HCT116 (cell line): ENCODE measurements around the gene GPR150. TPM values are rescaled to one million over a fixed set of nuclear protein-coding genes. Genes with fewer than 3 reads are reported as not detected.

Experiments
- ATAC-seq: fragments of 200-7000 bp; cut with Tn5 transposase; 2 replicates; pipeline ENCODE4 v1.9.1; 2020; ENCODE audit warnings: mild to moderate bottlenecking, moderate library complexity
- BruUV-seq: library from RNA; stranded (reverse); fragments of 400-500 nt; replicated peaks from 2 replicates; lab custom pipeline; 2021; lab: Mats Ljungman, UMichigan
- CTCF ChIA-PET: fragments of 300-600 bp; sonication (Branson Sonifier 250); formaldehyde crosslinking; loops from one replicate; lab custom pipeline; 2021; ENCODE audit warnings: antibody characterized with exemption; lab: Charles Lee
- POLR2A ChIA-PET: fragments of 300-600, 350-600 bp; sonication (Branson Sonifier 250); formaldehyde crosslinking; loops from one replicate; lab custom pipeline; 2021; ENCODE audit warnings: antibody characterized with exemption; lab: Charles Lee
- RAD21 ChIA-PET, 2 experiments: fragments of 300-600 bp; sonication (Branson Sonifier 250); formaldehyde crosslinking; loops; one replicate each; lab custom pipeline; 2023; ENCODE audit warnings: low total read pairs in 2 of 2; ENCODE audit not compliant: uncharacterized antibody in 2 of 2, unreplicated experiment in 2 of 2, low non-redundant PET in 1 of 2; lab: Charles Lee
- DNase-seq: peaks from one replicate; pipeline ENCODE4 v3.0.0-alpha.2; 2010; ENCODE audit warnings: low read depth, low spot score
- H2AFZ ChIP-seq: fragments of 200-600 bp; shearing (Covaris generic), sonication (generic); 2 replicates; pipeline ENCODE4 v1.6.1; 2017; ENCODE audit warnings: low read depth, mixed run types, mixed read lengths, antibody characterized with exemption, low read length; ENCODE audit not compliant: poor library complexity, severe bottlenecking
- H3K27ac ChIP-seq: 2 replicates; pipeline ENCODE4 v1.5.1; 2012; ENCODE audit warnings: low read depth, low read length
- H3K27me3 ChIP-seq: fragments of 200-600 bp; sonication (generic); 2 replicates; pipeline ENCODE4 v1.6.1; 2016; ENCODE audit warnings: mixed run types, low read length, mixed read lengths; ENCODE audit not compliant: insufficient read depth
- H3K36me3 ChIP-seq, 2 experiments: fragments of 200-500 bp in 1 of 2; fragments of 200-600 bp in 1 of 2; sonication (Bioruptor generic) in 1 of 2; sonication (generic) in 1 of 2; 2 replicates each; pipeline versions ENCODE4 v1.5.1 to v1.6.1; 2014 to 2016; ENCODE audit warnings: low read length in 2 of 2, inconsistent platforms in 1 of 2, mixed read lengths in 1 of 2, mixed run types in 1 of 2; ENCODE audit not compliant: insufficient read depth in 2 of 2, control insufficient read depth in 1 of 2
- H3K4me1 ChIP-seq, 2 experiments: fragments of 200-600 bp in 1 of 2; sonication (generic) in 1 of 2; 2 replicates each; pipeline versions ENCODE4 v1.5.1 to v1.6.1; 2012 to 2017; ENCODE audit warnings: low read length in 2 of 2, inconsistent platforms in 1 of 2, mild to moderate bottlenecking in 1 of 2, mixed read lengths in 1 of 2, mixed run types in 1 of 2, moderate library complexity in 1 of 2; ENCODE audit not compliant: insufficient read depth in 2 of 2, control insufficient read depth in 1 of 2
- H3K4me2 ChIP-seq: fragments of 200-600 bp; sonication (generic); 2 replicates; pipeline ENCODE4 v1.6.1; 2017; ENCODE audit warnings: mixed run types, low read length, mixed read lengths
- H3K4me3 ChIP-seq, 2 experiments: fragments of 200-600 bp in 1 of 2; sonication (generic) in 1 of 2; replicated peaks in 1 of 2; 2 replicates each; pipeline ENCODE4 v1.5.1; 2011 to 2016; ENCODE audit warnings: low read length in 2 of 2, control low read depth in 1 of 2, low read depth in 1 of 2, mild to moderate bottlenecking in 1 of 2, mixed read lengths in 1 of 2, mixed run types in 1 of 2
- H3K79me2 ChIP-seq: fragments of 200-600 bp; sonication (generic); 2 replicates; pipeline ENCODE4 v1.6.1; 2017; ENCODE audit warnings: mild to moderate bottlenecking, mixed run types, low read length, moderate library complexity, mixed read lengths; ENCODE audit not compliant: insufficient read depth
- H3K9ac ChIP-seq: fragments of 200-600 bp; sonication (generic); 2 replicates; pipeline ENCODE4 v1.6.1; 2016; ENCODE audit warnings: low read length, mixed read lengths
- H3K9me2 ChIP-seq: fragments of 200-600 bp; sonication (generic), shearing (Covaris generic); 2 replicates; pipeline ENCODE4 v1.6.1; 2017; ENCODE audit warnings: mixed run types, mild to moderate bottlenecking, moderate library complexity; ENCODE audit not compliant: insufficient read depth
- H3K9me3 ChIP-seq, 2 experiments: fragments of 200-500 bp in 1 of 2; fragments of 200-600 bp in 1 of 2; sonication (Bioruptor generic) in 1 of 2; sonication (generic) in 1 of 2; 2 replicates each; pipeline ENCODE4 v1.6.1; 2014 to 2017; ENCODE audit warnings: low read length in 2 of 2, mixed read lengths in 2 of 2, inconsistent platforms in 1 of 2, low read depth in 1 of 2, mild to moderate bottlenecking in 1 of 2, mixed run types in 1 of 2, moderate library complexity in 1 of 2; ENCODE audit not compliant: control insufficient read depth in 1 of 2, insufficient read depth in 1 of 2
- H4K20me1 ChIP-seq: fragments of 200-600 bp; sonication (generic), shearing (Covaris generic); 2 replicates; pipeline ENCODE4 v1.6.1; 2017; ENCODE audit warnings: mixed run types, mild to moderate bottlenecking, moderate library complexity; ENCODE audit not compliant: insufficient read depth
- CEBPB ChIP-seq: IDR thresholded peaks from 2 replicates; pipeline ENCODE4 v1.6.1; 2012; ENCODE audit warnings: low read depth
- EZH2 ChIP-seq: fragments of 200-600 bp; sonication (generic); IDR thresholded peaks from 2 replicates; pipeline ENCODE4 v1.6.1; 2017; ENCODE audit warnings: antibody characterized with exemption, mixed run types
- FOSL1 ChIP-seq: IDR thresholded peaks from 2 replicates; pipeline ENCODE4 v1.6.1; 2012; ENCODE audit warnings: low read depth
- JUND ChIP-seq: IDR thresholded peaks from 2 replicates; pipeline ENCODE4 v1.6.1; 2012
- MAX ChIP-seq: IDR thresholded peaks from 2 replicates; pipeline ENCODE4 v1.6.1; 2012
- POLR2A ChIP-seq: IDR thresholded peaks from 2 replicates; pipeline ENCODE4 v1.7.0; 2011; ENCODE audit warnings: borderline replicate concordance; ENCODE audit not compliant: insufficient read depth, insufficient read length; ENCODE audit errors: extremely low read depth
- RAD21 ChIP-seq: IDR thresholded peaks from 2 replicates; pipeline ENCODE4 v1.6.1; 2012; ENCODE audit warnings: low read depth, mild to moderate bottlenecking
- SIN3A ChIP-seq: IDR thresholded peaks from 2 replicates; pipeline ENCODE4 v1.6.1; 2012; ENCODE audit warnings: low read depth
- SP1 ChIP-seq: IDR thresholded peaks from 2 replicates; pipeline ENCODE4 v1.6.1; 2012; ENCODE audit warnings: low read depth
- SRF ChIP-seq: IDR thresholded peaks from 2 replicates; pipeline ENCODE4 v1.6.1; 2012; ENCODE audit warnings: low read depth
- TCF7L2 ChIP-seq: IDR thresholded peaks from 2 replicates; pipeline ENCODE4 v1.7.0; 2011; ENCODE audit warnings: borderline replicate concordance, inconsistent platforms; ENCODE audit not compliant: insufficient read depth, insufficient read length; ENCODE audit errors: extremely low read depth
- ZFX ChIP-seq: fragments of 450-650 bp; IDR thresholded peaks from 2 replicates; pipeline ENCODE4 v1.6.1; 2017
- ZNF274 ChIP-seq: fragments of 200-500 bp; sonication (Bioruptor generic); IDR thresholded peaks from 2 replicates; pipeline ENCODE4 v1.6.1; 2014; ENCODE audit warnings: mild to moderate bottlenecking, low read depth, low read length, inconsistent platforms
- intact Hi-C: fragments of 100-400 bp; cut with micrococcal nuclease; formaldehyde crosslinking; loops from 2 replicates; pipeline ENCODE4 v1.10.0; 2022
- total RNA-seq: library from RNA; stranded (reverse); gene quantifications from one replicate; pipeline ENCODE4 v1.2.1, GENCODE V29; 2021; ENCODE audit not compliant: unreplicated experiment
- TF ChIP-seq, protein P1 (sequence below): IDR thresholded peaks from 2 replicates; pipeline ENCODE4 v1.6.1; 2012
- TF ChIP-seq, protein P2 (sequence below), 3 experiments: fragments of 200-600 bp in 1 of 3; sonication (generic) in 1 of 3; IDR thresholded peaks in 2 of 3; conservative IDR thresholded peaks in 1 of 3; 2 replicates each; pipeline ENCODE4 v1.5.1; 2012 to 2017; ENCODE audit warnings: low read depth in 2 of 3, low read length in 2 of 3, antibody characterized with exemption in 1 of 3, borderline replicate concordance in 1 of 3, control low read depth in 1 of 3, mild to moderate bottlenecking in 1 of 3, mixed read lengths in 1 of 3, mixed run types in 1 of 3, moderate library complexity in 1 of 3; ENCODE audit not compliant: insufficient read depth in 1 of 3
- TF ChIP-seq, protein P3 (sequence below): IDR thresholded peaks from 2 replicates; pipeline ENCODE4 v1.6.1; 2011; ENCODE audit warnings: mild to moderate bottlenecking, low read length, moderate library complexity; ENCODE audit not compliant: insufficient replicate concordance; ENCODE audit errors: extremely low read depth

GPR150 gene
- total RNA-seq, 1 experiment from 2014 or later, result not detected

GRCh38 chr5:95652849-95653248 lies 33.0 kb downstream of the GPR150 start:
- Histone ChIP-seq H3K79me2 (no peaks in the 10 kb centered on the region), H3K27ac (no peak overlapping the region), H3K9ac (no peak overlapping the region), H3K4me3 (no peak overlapping the region), H2AFZ (no peak overlapping the region), H3K4me2 (no peak overlapping the region), H3K27me3 (no peaks in the 10 kb centered on the region), H4K20me1 (no peaks in the 10 kb centered on the region), H3K9me3 (no peaks in the 10 kb centered on the region), H3K9me2 (no peaks in the 10 kb centered on the region), H3K4me1 (peaks cover under 1 to 4% of the 10 kb centered on the region in 2 experiments; a peak in 3 of 4 replicates), H3K36me3 (no peaks in the 10 kb centered on the region)
- ATAC-seq (no peak), DNase-seq (no peak)
- ChIA-PET POLR2A (no interaction called here), RAD21 (no interaction called here), CTCF (no interaction called here)
- intact Hi-C loops, result no loop called here
- no TSS peak for BruUV-seq
- no peak for TF ChIP-seq TCF7L2
- TF ChIP-seq EZH2, result no peak
- no peak for TF ChIP-seq CEBPB
- TF ChIP-seq MAX, result no peak
- TF ChIP-seq ZFX, result no peak

- H3K79me2 ChIP-seq, result no peaks in the 10 kb centered on the region
- no peak for DNase-seq
- no peak overlapping the region for H3K9ac ChIP-seq
- no peaks in the 10 kb centered on the region for H3K9me3 ChIP-seq
- H3K4me2 ChIP-seq, result no peak overlapping the region
- H4K20me1 ChIP-seq, result no peaks in the 10 kb centered on the region
- no peak for ATAC-seq
- H3K36me3 ChIP-seq, result no peaks in the 10 kb centered on the region
- H3K27ac ChIP-seq, result no peak overlapping the region
- ChIA-PET CTCF (no interaction called here), RAD21 (no interaction called here), POLR2A (no interaction called here)
- no peaks in the 10 kb centered on the region for H3K9me2 ChIP-seq
- no peak overlapping the region for H2AFZ ChIP-seq
- no TSS peak for BruUV-seq
- intact Hi-C loops, result no loop called here
- no peaks in the 10 kb centered on the region for H3K4me1 ChIP-seq
- TF ChIP-seq EZH2, result no peak
- TF ChIP-seq SIN3A, result no peak
- TF ChIP-seq, protein P1, sequence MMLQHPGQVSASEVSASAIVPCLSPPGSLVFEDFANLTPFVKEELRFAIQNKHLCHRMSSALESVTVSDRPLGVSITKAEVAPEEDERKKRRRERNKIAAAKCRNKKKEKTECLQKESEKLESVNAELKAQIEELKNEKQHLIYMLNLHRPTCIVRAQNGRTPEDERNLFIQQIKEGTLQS, result no peak
- no peak for TF ChIP-seq ZFX
- no peak for TF ChIP-seq ZNF274
- no peak for TF ChIP-seq SRF
- no peak for TF ChIP-seq CEBPB
- TF ChIP-seq, protein P2, sequence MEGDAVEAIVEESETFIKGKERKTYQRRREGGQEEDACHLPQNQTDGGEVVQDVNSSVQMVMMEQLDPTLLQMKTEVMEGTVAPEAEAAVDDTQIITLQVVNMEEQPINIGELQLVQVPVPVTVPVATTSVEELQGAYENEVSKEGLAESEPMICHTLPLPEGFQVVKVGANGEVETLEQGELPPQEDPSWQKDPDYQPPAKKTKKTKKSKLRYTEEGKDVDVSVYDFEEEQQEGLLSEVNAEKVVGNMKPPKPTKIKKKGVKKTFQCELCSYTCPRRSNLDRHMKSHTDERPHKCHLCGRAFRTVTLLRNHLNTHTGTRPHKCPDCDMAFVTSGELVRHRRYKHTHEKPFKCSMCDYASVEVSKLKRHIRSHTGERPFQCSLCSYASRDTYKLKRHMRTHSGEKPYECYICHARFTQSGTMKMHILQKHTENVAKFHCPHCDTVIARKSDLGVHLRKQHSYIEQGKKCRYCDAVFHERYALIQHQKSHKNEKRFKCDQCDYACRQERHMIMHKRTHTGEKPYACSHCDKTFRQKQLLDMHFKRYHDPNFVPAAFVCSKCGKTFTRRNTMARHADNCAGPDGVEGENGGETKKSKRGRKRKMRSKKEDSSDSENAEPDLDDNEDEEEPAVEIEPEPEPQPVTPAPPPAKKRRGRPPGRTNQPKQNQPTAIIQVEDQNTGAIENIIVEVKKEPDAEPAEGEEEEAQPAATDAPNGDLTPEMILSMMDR (IDR thresholded peaks at IDR 0.05 in 2 of 3, conservative IDR thresholded peaks at IDR 0.05 in 1 of 3; ENCODE audit: borderline replicate concordance in 1 of 3, insufficient read depth in 1 of 3, low read depth in 2 of 3, low read length in 2 of 3), result no peak
- no peak for TF ChIP-seq RAD21
- no peak for TF ChIP-seq SP1
- TF ChIP-seq, protein P3, sequence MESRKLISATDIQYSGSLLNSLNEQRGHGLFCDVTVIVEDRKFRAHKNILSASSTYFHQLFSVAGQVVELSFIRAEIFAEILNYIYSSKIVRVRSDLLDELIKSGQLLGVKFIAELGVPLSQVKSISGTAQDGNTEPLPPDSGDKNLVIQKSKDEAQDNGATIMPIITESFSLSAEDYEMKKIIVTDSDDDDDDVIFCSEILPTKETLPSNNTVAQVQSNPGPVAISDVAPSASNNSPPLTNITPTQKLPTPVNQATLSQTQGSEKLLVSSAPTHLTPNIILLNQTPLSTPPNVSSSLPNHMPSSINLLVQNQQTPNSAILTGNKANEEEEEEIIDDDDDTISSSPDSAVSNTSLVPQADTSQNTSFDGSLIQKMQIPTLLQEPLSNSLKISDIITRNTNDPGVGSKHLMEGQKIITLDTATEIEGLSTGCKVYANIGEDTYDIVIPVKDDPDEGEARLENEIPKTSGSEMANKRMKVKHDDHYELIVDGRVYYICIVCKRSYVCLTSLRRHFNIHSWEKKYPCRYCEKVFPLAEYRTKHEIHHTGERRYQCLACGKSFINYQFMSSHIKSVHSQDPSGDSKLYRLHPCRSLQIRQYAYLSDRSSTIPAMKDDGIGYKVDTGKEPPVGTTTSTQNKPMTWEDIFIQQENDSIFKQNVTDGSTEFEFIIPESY, result no peak
- no peak for TF ChIP-seq POLR2A
- TF ChIP-seq TCF7L2, result no peak
- no peak for TF ChIP-seq FOSL1
- TF ChIP-seq JUND, result no peak
- H3K4me3 ChIP-seq, result no peak overlapping the region
- no peaks in the 10 kb centered on the region for H3K27me3 ChIP-seq
Observed at GRCh38 chr5:95654196-95654595, 34.3 kb downstream of the GPR150 start.
